NB4 (cell line): ENCODE results near the gene C6orf58.

Experiments used
- CTCF ChIP-seq: IDR thresholded peaks from one replicate; pipeline ENCODE4 v1.5.1; 2012; ENCODE audit warnings: low read depth, low read length
- MAX ChIP-seq: IDR thresholded peaks from 2 replicates; pipeline ENCODE4 v1.6.1; 2011; ENCODE audit warnings: low read depth, low read length
- POLR2A ChIP-seq: IDR thresholded peaks from 2 replicates; pipeline ENCODE4 v1.6.1; 2011; ENCODE audit warnings: mild to moderate bottlenecking; ENCODE audit not compliant: insufficient read length; ENCODE audit errors: extremely low read depth

- TF ChIP-seq CTCF = no peak
- no peak for TF ChIP-seq POLR2A
- no peak for TF ChIP-seq MAX
Measured at GRCh38 chr6:127578900-127579299, 1.9 kb downstream of the C6orf58 start.
